CD4-positive, alpha-beta T cell treated with Interferon alpha-2 for 1 hour (primary cell): ENCODE measurements around the gene LHX2.

ENCODE experiments used
- DNase-seq, 2 donors: peaks; one replicate each; pipeline ENCODE4 v3.0.0-alpha.2; 2020 to 2022

Gene LHX2

DNA sequence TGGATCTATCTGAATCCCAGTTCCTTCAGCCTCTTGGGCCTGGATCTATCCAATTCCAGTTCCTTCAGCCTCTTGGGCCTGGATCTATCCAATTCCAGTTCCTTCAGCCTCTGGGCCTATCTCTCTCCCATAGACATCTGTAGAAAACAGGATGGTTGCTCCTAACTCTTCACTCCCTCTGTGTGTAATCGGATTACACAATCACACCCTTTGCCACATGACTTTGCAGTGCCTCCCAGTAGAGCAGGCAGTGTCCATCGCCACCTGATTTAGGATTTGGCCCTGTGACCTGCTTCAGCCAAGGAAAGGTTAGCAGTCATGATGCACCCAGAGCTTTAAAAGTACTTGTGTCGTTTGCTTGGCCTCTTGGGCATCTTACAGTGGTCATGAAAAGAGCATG lies 56.7 kb downstream of the LHX2 start:
- no peak for DNase-seq

DNA sequence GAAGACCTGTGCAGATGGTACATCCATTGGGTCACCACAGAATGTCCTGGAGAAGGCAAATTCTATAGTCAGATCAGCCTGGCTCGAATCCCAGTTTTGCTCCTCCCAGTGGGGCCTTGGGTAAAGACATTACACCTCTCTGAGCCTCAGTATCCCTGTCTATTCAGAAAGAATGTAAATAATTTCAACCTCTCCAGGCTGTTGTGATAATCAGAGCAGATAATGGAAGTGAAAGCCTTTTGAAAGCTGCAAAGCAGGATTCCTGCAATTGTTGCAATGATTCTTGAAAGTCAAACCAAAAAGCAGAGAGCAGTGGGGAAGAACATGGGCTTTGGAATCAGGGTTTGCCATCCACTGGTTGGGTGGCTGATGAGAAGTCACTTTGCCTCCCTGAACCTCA lies 63.2 kb downstream of the LHX2 start:
- no peak for DNase-seq

DNA sequence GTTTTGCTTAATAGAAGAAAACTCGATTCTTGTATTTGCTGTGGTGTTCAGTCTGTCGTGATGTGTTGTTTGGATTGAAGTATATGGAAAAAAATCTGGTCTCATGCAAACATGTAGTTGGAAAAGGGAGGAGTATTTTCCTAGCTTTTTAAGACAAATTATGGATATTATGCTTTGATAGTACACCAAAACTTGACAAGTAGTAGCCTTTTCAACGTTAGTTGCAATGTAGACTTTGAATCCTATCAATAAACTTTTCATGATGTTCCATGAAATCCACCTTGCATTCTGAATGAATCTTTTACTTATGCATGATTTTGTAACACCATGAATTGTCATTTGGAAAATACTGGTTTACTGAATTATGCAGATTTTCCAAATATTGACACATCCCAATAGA lies 64.2 kb downstream of the LHX2 start:
- DNase-seq = no peak

DNA sequence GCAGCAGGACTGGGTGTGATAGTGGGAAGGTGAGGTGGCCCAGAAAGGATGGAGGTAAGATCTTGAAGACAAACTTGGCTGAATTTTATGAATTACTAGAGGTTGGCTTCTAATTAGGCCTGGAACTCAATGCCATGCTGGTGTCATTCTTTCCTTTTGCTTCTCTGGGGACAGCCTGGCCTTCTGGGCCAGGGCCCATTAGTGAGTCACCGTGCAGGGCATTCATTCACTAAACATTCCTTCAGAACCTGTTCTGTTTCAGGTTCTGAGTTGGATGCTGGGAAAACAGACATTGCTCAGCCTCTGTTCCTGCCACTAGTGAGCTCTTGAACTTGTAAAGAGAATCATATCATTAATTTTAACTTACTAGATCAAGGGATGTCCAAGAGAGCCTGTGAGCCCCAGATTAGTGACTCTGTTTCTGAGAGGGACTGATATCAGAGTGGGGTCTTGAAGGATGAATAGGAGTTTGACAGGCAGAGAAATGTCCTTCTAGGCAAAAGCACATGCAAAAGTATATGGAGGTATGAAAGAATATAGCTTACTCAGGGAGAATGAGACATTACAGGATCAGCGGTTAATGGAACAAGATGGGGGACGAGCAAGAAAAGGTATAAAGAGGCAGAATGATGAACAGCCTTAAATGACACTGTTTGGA lies 66.5 kb downstream of the LHX2 start:
- no peak for DNase-seq

GRCh38 chr9:124078641-124079040 lies 67.1 kb downstream of the LHX2 start:
- no peak for DNase-seq

- DNase-seq = no peak
Observed at GRCh38 chr9:124079176-124079925, 67.8 kb downstream of the LHX2 start.

GRCh38 chr9:124082622-124083021 lies 71.1 kb downstream of the LHX2 start:
- DNase-seq = no peak
